GM11168 (cell line): ENCODE results near the gene BDKRB2.

Experiments
- in situ Hi-C: fragments of 300-500 bp; cut with MboI; formaldehyde crosslinking; loops from one replicate; pipeline ENCODE4 v1.12.0; 2022; ENCODE audit warnings: low sequenced_read_pairs; ENCODE audit not compliant: unreplicated experiment

Gene BDKRB2

DNA sequence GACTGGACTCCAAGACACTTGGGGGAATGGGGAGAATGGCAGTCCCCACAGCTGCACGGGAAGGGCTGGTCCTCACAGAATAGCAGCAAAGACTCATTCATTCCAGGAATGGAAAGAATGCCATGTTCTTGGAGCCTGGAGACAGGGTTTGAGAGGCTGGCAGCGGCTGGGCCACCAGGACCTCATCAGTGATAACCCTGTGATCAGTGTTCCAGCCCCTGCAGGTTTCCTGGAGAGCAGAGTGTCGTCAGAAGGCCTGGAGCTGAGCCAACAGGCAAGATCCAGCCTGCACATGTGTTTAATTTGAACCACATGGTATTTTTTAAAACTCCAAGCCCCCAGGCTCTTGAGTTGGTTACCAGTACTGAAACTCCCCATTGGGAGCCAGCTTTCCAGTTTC lies 62.7 kb downstream of the BDKRB2 start:
- in situ Hi-C loops: no loop called here

DNA sequence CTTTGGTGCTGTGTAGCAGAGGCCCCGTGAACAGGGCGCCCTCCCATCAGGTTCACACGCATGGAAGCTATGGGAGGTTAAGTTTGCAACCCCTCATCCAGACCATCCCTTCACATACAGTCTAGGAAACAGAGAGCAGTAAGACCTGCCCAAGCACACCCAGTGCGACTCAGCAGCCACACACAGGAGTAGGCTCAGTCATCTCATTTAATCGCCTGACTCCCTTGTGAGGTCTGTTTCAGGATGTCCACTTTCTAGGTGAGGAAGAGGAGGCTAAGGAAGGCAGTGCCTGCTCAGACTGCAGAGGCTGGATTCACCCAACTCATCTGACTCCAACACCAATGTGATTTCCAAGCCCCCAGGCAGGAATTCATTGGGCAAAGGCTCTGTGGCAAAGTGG lies 63.3 kb downstream of the BDKRB2 start:
- in situ Hi-C loops: no loop called here

- in situ Hi-C loops: no loop called here
Measured at GRCh38 chr14:96268431-96269358, 64.1 kb downstream of the BDKRB2 start.

DNA sequence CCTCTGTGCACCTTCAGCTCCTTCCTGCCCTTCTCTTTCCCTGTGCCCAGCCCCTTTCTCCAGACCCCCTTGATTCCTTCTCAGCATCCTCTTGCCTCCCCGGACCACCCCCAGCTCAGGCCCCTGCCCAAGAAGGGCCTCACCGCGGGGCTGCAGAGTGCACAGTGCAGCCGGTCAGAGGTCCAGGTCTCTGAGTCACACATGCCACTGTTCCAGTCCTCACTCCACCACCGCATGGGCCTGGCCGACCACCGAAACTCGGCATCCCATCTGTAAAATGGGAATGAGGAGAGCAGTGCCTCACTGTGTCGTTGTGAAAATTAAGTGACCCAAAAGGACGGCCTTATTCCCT lies 64.7 kb downstream of the BDKRB2 start:
- in situ Hi-C loops: no loop called here

GRCh38 chr14:96270565-96271420 lies 66.2 kb downstream of the BDKRB2 start:
- in situ Hi-C loops: loop anchor here (10.0 kb wide), 1 partner anchor 176 kb away; no protein-coding TSS in a partner anchor

GRCh38 chr14:96271421-96271762 lies 66.8 kb downstream of the BDKRB2 start:
- in situ Hi-C loops: loop anchor here (10.0 kb wide), 1 partner anchor 177 kb away; no protein-coding TSS in a partner anchor

DNA sequence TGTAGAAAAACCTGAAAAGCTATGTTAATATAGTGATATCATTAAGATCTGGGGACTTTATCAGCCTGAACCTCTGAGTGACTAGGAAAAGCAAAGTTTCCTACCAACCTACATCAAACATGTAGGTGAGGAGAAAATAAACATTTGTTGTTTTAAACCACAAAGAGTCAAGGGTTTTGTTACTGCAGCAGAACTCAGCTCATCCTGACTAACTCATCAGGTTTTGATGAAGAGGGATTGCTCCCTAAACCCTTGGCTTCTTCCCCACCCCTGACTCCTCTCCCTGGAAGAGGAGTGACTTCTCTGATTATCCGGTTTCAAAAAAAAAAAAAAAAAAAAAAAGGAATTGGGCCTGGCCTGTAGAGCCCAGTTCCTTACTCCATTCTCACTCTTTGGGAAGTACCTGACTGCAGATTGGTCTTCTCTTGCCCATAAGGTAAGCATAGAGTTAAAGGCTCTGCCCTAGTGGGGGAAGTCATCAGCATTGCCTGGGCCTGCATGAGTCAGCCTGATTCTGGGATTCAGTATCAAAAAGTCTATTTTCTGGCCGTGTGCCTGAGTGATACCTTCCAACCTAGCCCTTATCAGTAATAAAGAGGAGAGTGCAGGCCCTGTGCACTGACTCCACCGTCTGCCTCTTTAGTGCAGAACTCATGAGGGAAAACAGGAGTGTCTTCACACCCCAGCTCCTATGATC lies 68.3 kb downstream of the BDKRB2 start:
- in situ Hi-C loops: loop anchor here (10.0 kb wide), 1 partner anchor 178 kb away; no protein-coding TSS in a partner anchor

DNA sequence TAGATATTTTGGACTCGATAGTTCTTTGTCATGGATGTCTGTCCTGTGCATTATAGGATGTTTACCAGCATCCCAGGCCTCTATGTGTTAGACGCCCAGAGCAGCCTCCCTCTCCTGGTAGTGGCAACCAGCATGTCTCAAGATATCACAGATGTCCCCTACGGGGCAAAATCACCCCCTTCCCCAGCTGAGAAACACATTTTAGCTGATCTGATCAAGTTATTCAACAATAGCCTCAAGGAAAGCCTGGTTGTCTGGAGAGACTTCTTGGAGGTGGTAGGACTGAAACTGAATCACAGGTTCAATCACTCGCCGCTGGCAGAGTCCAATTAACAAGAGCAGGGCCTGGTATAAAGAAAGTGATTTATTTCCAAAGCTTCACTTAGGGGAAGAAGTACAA lies 69.0 kb downstream of the BDKRB2 start:
- in situ Hi-C loops: loop anchor here (10.0 kb wide), 1 partner anchor 179 kb away; no protein-coding TSS in a partner anchor

- in situ Hi-C loops: loop anchor here (10.0 kb wide), 1 partner anchor 179 kb away; no protein-coding TSS in a partner anchor
Measured at GRCh38 chr14:96274122-96274521, 69.5 kb downstream of the BDKRB2 start.

DNA sequence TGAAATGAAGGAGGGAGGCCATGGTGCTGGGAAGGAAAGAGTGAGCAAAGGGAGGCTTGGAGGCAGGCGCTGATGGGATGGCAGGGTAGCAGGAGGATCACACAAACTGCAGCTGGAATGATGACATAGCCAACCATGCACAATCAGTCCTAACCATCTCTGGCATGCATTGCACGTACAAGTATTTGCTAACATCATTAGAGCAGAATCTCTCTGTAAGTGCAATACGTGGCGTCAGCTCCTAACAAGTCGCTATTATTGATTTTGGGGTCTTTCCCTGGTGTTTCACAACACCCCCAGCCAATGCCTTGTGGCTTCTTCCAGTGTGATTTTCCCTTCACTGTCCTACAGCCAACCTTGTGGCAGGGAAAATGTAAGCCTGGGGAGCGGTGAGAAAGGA lies 69.9 kb downstream of the BDKRB2 start:
- in situ Hi-C loops: loop anchor here (10.0 kb wide), 1 partner anchor 180 kb away; no protein-coding TSS in a partner anchor

DNA sequence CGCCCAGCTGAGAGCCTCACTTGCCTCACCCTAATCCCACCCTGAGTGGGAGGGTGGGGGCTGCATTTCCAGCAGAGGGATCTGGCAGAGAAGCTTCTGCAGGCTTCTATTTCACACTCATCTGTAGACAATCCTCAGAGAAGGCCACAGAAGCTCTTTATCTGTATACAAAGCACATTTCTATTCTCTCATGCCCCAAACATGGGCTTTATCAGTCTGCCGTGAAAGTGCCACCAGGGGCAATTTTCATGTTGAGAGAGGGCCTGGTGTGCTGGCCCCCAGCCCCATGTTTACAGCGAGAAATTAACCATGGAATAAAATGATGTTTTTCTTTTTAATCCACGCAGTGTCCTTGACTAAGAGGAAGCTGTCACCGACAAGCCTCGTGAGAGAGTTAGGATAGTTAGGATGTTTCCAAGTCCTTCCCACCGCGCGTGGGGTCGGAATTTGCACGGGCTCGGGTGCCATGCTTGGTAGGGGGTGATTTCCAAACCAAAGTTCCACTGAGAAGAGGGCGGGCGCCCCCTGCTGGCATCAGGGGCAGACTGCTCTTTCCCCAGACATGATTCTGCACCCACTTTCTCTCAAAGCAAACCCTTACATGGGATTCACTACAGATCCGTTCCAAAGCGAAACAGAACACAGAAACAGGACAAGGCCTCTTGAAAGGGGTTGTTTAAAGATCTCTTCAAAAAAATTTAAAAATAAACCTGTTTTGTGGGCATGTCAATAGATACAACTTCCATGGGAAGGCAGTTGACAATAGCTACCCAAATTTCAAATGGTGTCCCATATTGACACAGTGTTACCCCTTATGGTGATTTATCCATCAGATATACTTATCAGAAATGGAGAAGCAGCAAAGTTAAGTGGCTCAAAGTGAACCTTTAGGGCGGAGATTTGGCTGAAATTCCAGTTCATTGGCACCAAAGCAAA lies 70.8 kb downstream of the BDKRB2 start:
- in situ Hi-C loops: loop anchor here (10.0 kb wide), 1 partner anchor 181 kb away; no protein-coding TSS in a partner anchor

GRCh38 chr14:96277890-96278289 lies 73.3 kb downstream of the BDKRB2 start:
- in situ Hi-C loops: loop anchor here (10.0 kb wide), 1 partner anchor 183 kb away; no protein-coding TSS in a partner anchor

- in situ Hi-C loops: loop anchor here (10.0 kb wide), 1 partner anchor 185 kb away; no protein-coding TSS in a partner anchor
Measured at GRCh38 chr14:96279564-96279963, 74.9 kb downstream of the BDKRB2 start.

GRCh38 chr14:96280104-96280503 lies 75.5 kb downstream of the BDKRB2 start:
- in situ Hi-C loops: no loop called here

DNA sequence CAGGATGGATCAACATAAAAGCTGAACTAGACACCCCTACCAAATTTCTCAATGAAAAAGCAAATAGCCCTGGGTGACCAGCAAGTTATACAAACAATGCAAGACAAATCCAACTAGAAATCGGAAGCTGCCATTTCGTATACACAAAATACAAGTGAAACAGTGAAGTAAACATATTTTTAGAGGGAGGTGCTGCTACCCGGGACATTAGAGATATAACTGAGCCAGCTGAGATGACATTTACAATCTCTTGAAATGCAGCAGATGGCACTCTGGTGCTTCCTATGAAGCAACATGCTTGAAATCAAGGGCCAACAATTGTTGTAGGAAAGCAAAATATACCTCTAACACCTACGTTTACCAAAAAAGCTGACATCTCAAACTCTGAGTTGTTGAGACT lies 76.8 kb downstream of the BDKRB2 start:
- in situ Hi-C loops: no loop called here

DNA sequence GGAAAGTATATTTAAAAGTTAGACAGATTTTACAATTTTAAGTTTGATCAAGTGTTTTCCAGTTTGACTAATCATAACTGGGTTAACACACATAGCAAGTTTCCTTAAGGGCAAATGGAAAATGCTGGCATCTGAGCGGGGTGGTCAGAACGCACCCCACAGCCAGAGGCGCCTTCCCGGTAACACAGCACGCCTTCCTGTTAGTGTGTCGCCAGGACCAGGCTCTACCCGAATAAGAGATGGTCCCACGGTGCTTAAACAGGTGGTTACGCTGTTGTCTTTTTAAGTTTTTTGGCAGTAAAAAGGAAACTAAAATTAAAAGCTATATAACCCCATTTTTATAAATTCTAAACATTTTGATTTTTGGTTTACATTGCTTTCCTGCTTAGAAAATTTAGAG lies 79.4 kb downstream of the BDKRB2 start:
- in situ Hi-C loops: no loop called here

DNA sequence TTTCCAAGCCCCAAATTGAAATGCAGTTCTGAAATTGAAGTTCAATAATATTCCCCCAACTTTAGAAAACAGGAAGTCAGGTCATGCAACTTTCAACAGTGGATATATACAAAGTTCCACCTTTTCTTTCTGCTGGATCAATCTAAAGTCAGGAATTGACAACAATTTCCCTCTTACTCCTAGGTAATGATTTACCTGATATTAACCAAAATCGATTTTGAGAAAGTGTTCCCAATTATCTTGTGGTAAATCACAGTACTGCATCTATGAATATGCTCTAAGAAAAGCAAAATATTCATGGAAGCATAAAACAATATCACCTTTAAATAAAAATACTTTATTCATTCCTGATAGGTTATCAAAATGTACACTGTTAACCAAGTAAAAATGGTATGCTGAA lies 79.8 kb downstream of the BDKRB2 start:
- in situ Hi-C loops: no loop called here

GRCh38 chr14:96285667-96286066 lies 81.0 kb downstream of the BDKRB2 start:
- in situ Hi-C loops: no loop called here

- in situ Hi-C loops: no loop called here
Measured at GRCh38 chr14:96286251-96286650, 81.6 kb downstream of the BDKRB2 start.
